IPS-18a (cell line): ENCODE results near the gene MACROH2A1.

Experiments
- H3K27ac ChIP-seq: one replicate; pipeline ENCODE4 v1.5.1; 2013; ENCODE audit warnings: low read length
- H3K27me3 ChIP-seq: one replicate; pipeline ENCODE4 v1.6.1; 2013; ENCODE audit warnings: mild to moderate bottlenecking, low read length; ENCODE audit not compliant: control insufficient read depth, insufficient read depth
- H3K36me3 ChIP-seq: one replicate; pipeline ENCODE4 v1.6.1; 2013; ENCODE audit warnings: low read depth, low read length; ENCODE audit not compliant: control insufficient read depth
- H3K4me1 ChIP-seq: one replicate; pipeline ENCODE4 v1.6.1; 2013; ENCODE audit warnings: low read depth, low read length; ENCODE audit not compliant: control insufficient read depth
- H3K4me3 ChIP-seq: one replicate; pipeline ENCODE4 v1.5.1; 2013; ENCODE audit warnings: low read length
- H3K9ac ChIP-seq: one replicate; pipeline ENCODE4 v1.6.1; 2013; ENCODE audit warnings: mild to moderate bottlenecking, low read length, moderate library complexity
- H3K9me3 ChIP-seq: one replicate; pipeline ENCODE4 v1.6.1; 2013; ENCODE audit warnings: low read depth, low read length; ENCODE audit not compliant: control insufficient read depth

MACROH2A1 gene

DNA sequence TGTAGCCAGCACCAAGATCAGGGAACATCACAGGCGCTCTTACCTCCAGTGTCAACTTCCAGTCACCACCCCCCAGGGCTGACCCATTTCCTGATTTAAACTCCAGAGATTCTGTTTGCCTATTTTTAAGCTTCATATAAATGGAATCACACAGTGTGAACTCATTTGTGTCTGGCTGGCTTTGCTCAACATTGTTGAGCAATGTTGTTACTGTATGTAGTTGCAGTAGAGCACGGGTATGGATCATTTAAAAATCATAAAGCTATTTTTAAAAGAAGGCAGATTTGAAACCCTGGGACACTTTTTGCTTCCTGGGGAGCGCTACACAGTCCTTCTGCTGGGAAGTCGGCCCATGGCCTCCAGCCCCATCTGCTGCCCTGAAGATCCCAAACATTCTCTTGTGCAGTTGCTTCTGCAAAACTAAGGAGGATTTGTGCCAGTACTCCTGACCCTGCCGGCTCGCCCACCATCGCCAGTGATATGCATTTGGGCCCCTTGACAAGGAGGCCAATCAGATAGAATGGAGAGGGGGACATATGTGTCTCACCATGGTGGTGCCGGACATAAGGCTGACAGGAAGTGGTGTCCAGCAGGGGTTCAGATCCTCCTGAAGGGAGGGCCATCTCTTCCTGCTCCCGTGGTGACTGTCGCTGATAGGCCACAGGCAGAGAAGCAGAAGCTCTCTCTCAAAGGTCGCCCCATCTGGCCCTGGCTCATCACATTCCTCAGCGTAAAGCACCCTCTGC is 34.8 kb upstream of the MACROH2A1 start:
- Histone ChIP-seq H3K9me3 (peaks cover 2% of the 10 kb centered on the region), H3K9ac (no peak overlapping the region), H3K4me1 (no peaks in the 10 kb centered on the region), H3K27me3 (no peaks in the 10 kb centered on the region), H3K36me3 (no peaks in the 10 kb centered on the region), H3K4me3 (no peak overlapping the region), H3K27ac (no peak overlapping the region)

DNA sequence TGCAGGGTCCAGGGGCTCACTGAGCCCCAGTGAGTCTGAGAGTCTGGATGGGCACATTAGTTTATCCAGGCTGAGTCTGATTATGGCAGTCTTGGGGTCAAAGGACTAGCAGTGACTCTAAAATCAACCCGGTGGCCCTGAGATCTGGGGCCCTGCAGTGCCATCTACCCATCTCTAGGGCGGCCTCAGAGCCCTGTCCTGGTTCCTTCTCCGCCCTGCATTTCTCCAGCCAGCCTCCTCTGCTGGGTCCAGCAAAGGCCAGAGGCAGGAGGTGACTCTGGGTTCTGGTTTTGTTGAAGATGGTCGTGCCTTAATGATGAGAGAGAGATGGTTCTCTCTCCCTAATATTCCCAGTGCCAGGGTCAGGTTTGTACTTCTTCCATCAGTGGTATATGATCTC is 33.1 kb upstream of the MACROH2A1 start:
- no peaks in the 10 kb centered on the region for H3K36me3 ChIP-seq
- H3K27ac ChIP-seq = no peak overlapping the region
- H3K27me3 ChIP-seq = no peaks in the 10 kb centered on the region
- no peaks in the 10 kb centered on the region for H3K4me1 ChIP-seq
- H3K9ac ChIP-seq = no peak overlapping the region
- H3K4me3 ChIP-seq = no peak overlapping the region
- H3K9me3 ChIP-seq = peaks cover 5% of the 10 kb centered on the region

DNA sequence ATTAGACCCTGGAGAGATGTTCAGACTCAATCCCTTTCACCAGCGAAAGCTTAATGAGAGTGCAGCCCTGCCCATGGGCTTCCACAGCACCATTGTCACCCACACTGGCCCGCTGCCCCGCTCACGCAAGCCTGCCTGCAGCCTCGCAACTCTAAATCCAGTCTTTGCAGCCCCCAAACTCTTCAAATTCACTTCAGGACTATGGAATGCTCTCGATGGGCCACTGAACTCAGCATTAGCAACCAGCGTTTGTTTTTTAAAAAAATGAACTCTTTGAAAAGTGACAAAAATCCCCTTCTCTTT is 31.1 kb upstream of the MACROH2A1 start:
- Histone ChIP-seq H3K36me3 (no peaks in the 10 kb centered on the region), H3K4me1 (no peaks in the 10 kb centered on the region), H3K27ac (no peak overlapping the region), H3K9me3 (peaks cover 5% of the 10 kb centered on the region), H3K27me3 (no peaks in the 10 kb centered on the region), H3K9ac (no peak overlapping the region), H3K4me3 (no peak overlapping the region)

DNA sequence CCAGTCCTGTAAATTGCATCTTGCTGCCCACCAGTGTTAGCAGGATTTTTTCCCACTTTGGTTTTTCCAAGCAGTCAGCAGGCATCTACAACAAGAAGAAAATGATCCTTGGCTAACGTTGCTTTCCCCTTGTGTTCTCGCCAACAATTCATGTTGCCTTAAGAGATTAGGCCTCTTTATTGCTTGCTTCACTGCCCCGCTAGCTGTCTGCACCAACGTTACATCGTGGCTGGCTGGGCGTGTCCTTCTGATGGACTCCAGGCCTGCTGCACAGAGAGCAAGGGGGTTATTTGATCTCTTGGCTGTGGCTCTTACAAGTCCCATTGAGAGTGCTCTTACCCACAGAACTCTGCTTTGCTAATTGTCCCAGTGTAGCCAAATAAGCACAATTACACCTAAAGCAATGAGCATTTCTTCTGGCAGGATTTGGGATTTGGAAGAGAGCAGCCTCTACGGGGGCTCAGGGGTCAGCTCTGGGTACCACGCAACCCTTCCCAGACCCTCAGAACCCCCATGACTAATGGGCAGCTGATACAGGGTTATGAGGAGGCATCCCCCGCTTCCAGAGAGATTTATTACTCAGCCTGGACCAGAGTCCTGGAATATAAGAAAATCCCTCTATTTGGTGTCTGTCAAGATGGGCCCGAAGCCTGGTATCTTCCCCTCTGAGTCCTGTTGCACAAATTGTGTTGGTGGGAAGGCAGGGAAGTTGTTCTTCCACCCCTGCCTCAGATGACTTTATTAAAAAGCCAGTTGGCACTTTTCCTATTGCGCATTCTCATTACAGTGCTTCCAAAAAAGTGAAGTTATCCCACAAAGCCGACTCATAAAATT is 30.5 kb upstream of the MACROH2A1 start:
- peaks cover 5% of the 10 kb centered on the region for H3K9me3 ChIP-seq
- no peak overlapping the region for H3K27ac ChIP-seq
- H3K4me3 ChIP-seq = no peak overlapping the region
- H3K27me3 ChIP-seq = no peaks in the 10 kb centered on the region
- H3K4me1 ChIP-seq = no peaks in the 10 kb centered on the region
- H3K9ac ChIP-seq = no peak overlapping the region
- no peaks in the 10 kb centered on the region for H3K36me3 ChIP-seq

DNA sequence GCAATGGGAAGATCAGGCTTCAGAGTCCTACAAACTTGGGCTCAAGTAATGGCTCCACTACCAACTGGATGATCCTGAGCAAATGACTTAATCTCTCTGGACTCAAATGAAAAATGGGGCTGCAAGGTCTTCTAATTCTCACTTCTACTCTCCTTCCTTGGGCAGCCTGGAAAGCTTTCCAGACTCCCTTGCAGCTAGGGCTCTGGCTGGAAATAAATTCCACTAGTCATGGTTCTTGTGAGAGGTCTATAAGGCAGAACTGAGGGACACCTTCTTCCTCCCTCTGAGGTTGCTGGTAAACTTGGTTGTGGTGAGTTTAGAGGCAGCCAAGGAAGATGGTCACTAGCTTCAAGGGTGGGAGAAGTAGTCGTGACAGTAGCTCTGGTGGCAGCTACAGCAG is 29.6 kb upstream of the MACROH2A1 start:
- Histone ChIP-seq H3K27me3 (no peaks in the 10 kb centered on the region), H3K4me1 (no peaks in the 10 kb centered on the region), H3K9ac (no peak overlapping the region), H3K36me3 (no peaks in the 10 kb centered on the region), H3K9me3 (peaks cover 5% of the 10 kb centered on the region), H3K27ac (no peak overlapping the region), H3K4me3 (no peak overlapping the region)

DNA sequence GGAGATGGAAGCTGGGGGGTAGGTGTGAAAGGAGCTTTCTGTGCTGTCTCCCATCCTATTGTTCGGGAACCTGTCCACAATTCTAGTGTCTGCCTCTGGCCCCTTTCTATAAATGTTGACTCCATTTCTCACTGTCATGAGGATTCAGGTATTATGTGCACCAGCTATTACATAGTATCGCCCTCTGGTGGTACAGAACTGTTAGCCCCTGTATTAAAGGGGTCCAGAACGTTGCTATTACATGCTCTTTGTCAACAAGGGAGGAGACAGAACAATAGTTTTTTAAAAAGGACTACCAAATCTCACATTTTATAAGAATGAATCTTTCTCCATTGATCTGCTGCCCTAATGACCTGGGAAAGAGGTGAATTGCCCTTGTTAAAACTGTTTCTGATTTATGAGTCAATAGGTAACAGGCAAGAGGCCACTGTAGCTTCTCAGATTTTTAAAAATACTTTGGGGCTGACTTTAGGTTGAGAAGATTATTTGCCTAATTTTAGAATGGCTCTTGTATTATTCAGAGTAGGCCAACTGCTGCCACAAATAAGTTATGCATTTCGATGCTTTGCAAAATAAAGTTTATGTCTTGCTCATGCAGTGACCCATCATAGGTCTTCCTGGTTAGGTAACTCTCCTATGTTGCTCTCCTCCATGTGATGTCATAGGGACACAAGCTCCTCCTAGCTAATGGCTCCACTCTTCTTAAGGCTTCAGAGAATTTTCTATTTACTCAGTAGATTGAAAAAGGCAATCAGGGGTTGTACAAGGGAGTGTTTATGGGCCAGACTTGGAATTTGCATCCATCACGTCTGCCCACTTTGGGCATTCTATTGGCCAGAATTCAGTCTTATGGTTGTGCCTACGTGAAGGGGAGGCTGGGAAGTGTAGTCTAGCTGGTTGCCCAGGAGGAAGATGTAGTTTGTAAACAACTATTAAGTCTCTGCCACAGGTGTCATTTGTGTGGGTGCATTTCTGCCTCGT is 27.4 kb upstream of the MACROH2A1 start:
- no peaks in the 10 kb centered on the region for H3K36me3 ChIP-seq
- H3K4me3 ChIP-seq = no peak overlapping the region
- no peak overlapping the region for H3K27ac ChIP-seq
- H3K9me3 ChIP-seq = peaks cover 5% of the 10 kb centered on the region
- no peak overlapping the region for H3K9ac ChIP-seq
- H3K4me1 ChIP-seq = no peaks in the 10 kb centered on the region
- H3K27me3 ChIP-seq = no peaks in the 10 kb centered on the region

DNA sequence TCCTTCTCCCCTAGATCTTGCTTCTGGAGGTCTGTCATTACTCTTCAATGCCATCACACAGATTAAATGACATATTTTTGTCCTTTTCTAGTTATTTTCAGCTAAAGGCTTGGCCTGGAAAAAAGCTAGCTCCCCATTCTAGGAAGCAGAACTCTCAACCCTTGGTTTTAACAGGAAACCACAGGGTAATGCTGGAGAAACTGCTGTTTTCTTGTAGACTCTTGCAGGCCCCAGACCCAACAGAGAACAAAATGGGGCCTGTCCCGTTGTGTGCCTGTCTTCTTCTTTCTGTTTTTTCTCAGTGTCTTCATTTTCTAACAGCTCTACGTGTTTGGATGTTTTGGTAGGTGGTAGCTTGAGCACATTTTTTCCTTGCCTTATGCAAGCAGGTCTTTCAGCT is 26.6 kb upstream of the MACROH2A1 start:
- H3K4me3 ChIP-seq = no peak overlapping the region

DNA sequence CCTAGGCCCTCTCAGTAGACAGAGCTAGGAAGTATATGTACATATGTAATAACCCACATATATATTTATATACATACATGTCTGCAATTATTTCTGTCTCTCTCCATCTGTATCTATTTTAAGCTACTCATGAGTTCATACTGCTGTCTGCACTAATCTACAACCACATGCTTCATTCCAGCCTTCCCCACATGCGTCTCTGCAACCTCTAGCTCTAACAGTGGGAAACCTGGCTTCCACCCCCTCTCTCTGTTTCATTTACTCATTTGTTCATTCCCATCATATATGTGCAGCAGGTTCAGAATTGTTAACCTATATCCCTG is 24.8 kb upstream of the MACROH2A1 start:
- Histone ChIP-seq H3K9ac (no peak overlapping the region), H3K36me3 (no peaks in the 10 kb centered on the region), H3K4me3 (no peak overlapping the region), H3K9me3 (peaks cover 3% of the 10 kb centered on the region), H3K4me1 (no peaks in the 10 kb centered on the region), H3K27me3 (no peaks in the 10 kb centered on the region), H3K27ac (no peak overlapping the region)

More for the DNA sequence above, 26.6 kb upstream of the MACROH2A1 start:
- Histone ChIP-seq H3K36me3 (no peaks in the 10 kb centered on the region), H3K9ac (no peak overlapping the region), H3K9me3 (peaks cover 5% of the 10 kb centered on the region), H3K4me1 (no peaks in the 10 kb centered on the region), H3K27ac (no peak overlapping the region), H3K27me3 (no peaks in the 10 kb centered on the region)

DNA sequence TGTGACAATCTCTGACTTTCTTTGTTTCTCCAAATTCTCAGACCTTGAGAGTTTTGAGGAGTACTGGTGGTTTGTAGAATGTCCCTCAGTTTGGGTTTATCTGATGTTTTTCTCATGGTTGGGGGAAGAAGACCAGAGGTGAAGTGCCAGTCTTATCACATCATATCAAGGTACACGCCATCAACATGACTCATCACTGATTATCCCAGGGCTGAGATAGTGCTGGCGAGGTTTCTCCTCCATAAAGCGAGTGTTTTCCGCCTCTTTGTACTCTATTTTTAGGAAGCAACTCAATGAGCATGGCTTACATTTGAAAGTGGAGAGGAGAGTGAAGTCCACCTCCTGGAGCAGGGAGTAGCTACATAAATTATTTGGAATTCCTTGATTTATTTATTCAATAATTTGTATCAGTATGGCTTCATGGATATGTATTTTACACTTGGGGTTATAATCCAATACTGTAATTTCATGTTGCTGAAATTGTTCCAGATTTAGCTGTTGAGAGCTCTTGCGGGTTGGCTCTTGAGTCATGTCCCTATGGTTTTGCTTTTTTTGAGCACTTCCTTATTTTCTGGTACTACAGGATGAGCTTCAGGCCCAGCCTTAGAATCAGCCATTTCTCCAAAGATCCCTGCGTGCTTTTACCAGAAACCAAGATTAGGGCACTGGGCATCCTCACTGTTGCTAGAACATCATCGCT is 24.3 kb upstream of the MACROH2A1 start:
- Histone ChIP-seq H3K9me3 (no peaks in the 10 kb centered on the region), H3K27ac (no peak overlapping the region), H3K36me3 (no peaks in the 10 kb centered on the region), H3K4me3 (no peak overlapping the region), H3K4me1 (no peaks in the 10 kb centered on the region), H3K27me3 (no peaks in the 10 kb centered on the region), H3K9ac (no peak overlapping the region)

DNA sequence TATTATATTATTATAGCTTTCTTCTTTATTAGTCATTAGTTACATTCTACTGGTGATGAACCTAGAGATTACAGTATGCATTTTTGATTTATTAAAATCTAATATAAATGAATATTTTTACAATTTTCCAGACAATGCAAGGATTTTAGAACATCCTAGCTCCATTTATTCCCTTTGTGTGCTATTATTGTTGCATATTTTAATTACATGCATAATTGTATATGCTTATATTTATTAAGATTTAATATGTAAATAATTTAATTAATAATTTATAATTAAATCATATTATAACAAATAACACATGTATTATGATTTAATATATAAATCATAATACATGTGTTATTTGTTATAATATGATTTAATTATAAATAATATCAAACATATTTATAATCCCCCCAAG is 23.4 kb upstream of the MACROH2A1 start:
- H3K9ac ChIP-seq = no peak overlapping the region
- H3K27me3 ChIP-seq = no peaks in the 10 kb centered on the region
- no peaks in the 10 kb centered on the region for H3K4me1 ChIP-seq
- H3K27ac ChIP-seq = no peak overlapping the region
- H3K4me3 ChIP-seq = no peak overlapping the region
- H3K36me3 ChIP-seq = no peaks in the 10 kb centered on the region
- H3K9me3 ChIP-seq = no peaks in the 10 kb centered on the region

DNA sequence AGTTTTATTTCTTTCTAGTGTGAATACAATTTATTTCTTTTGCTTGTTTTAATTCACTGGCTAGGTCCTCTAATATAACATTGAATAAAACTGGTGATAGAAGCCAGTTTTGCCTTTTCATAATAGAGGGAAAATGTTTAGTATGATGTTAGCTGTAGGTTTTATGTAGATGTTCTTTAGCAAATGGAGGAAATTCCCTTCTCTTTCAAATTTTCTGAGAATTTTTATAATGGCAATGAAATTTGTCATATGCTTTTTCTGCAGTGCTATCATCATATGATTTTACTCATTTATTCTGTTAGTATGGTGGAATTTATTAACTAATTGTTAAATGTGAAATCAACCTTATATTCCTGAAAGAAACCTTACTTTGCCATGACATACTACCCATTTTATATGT is 18.1 kb upstream of the MACROH2A1 start:
- Histone ChIP-seq H3K9ac (no peak overlapping the region), H3K4me3 (no peak overlapping the region), H3K4me1 (no peaks in the 10 kb centered on the region), H3K36me3 (no peaks in the 10 kb centered on the region), H3K27ac (no peak overlapping the region), H3K27me3 (no peaks in the 10 kb centered on the region), H3K9me3 (no peaks in the 10 kb centered on the region)
